Measurements from ENCODE around the gene TLE4. TPM values are rescaled to one million over a fixed set of nuclear protein-coding genes. Genes with fewer than 3 reads are reported as not detected.

TLE4 gene
- total and polyA plus RNA-seq, 2 of the 4 experiments (the other 2 are of a cell fraction) = 68.0 to 78.1 TPM

DNA sequence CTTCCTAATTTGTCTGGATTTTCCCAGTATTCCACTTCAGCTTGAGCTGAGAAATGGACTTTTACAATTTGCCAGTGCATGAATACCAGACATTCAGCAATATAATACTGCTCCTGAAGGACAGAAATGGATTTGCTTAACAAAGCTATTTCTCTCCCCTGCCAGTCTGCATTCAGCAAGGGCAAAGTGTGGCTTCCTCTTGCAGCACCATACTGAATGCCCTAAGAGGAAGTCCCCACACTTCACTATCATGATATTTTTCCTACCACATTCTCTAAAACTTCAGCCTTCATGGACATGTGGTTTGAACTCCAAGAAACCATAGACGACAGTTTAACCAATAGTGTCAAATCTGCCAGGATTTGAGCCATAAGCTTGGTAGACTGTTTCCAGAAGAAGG, 19.8 kb upstream of the TLE4 start:
- no peaks in the 10 kb centered on the region for H3K9me1 ChIP-seq (ENCODE audit: insufficient read depth, low read length)
- H3K23ac ChIP-seq (ENCODE audit: low read depth, low read length) = no peak overlapping the region
- no peak overlapping the region for H3K14ac ChIP-seq (replicated peaks; ENCODE audit: low read depth, low read length)
- H2AFZ ChIP-seq (replicated peaks; ENCODE audit: low read length, poor library complexity) = no peak overlapping the region
- H4K91ac ChIP-seq (ENCODE audit: insufficient read depth, low read depth, low read length) = no peak overlapping the region
- no peak overlapping the region for H4K5ac ChIP-seq (ENCODE audit: low read depth, low read length)
- H3K9ac ChIP-seq (ENCODE audit: low read depth, low read length) = no peak overlapping the region
- H3K79me1 ChIP-seq (ENCODE audit: low read depth in 1 of 2, low read length in 2 of 2) = no peaks in the 10 kb centered on the region
- no peak overlapping the region for H2BK15ac ChIP-seq (ENCODE audit: low read depth, low read length)
- intact Hi-C loops (cut with micrococcal nuclease) (no loop called here), dilution Hi-C loops (cut with HindIII; ENCODE audit: low sequenced_read_pairs, unreplicated experiment) (no loop called here), in situ Hi-C loops (cut with MboI; ENCODE audit: low sequenced_read_pairs) (loop anchor here (25.0 kb wide), 2 partner anchors 415 to 965 kb away; no protein-coding TSS in a partner anchor)
- BruUV-seq (replicated peaks) = no TSS peak
- POLR2A ChIA-PET (ENCODE audit: unreplicated experiment) = no interaction called here
- H2BK120ac ChIP-seq (ENCODE audit: low read depth, low read length) = no peak overlapping the region
- H3K4me1 ChIP-seq (ENCODE audit: control insufficient read depth, insufficient read depth, low read length) = no peaks in the 10 kb centered on the region
- H3K4ac ChIP-seq (ENCODE audit: low read depth, low read length) = no peak overlapping the region
- WGBS, 2 experiments (ENCODE audit: extremely low coverage in 2 of 2, insufficient read length in 1 of 2) = no CpG with 5 or more reads among the region's 1 CpG
- H2AK5ac ChIP-seq (ENCODE audit: low read depth, low read length) = no peak overlapping the region
- H2BK5ac ChIP-seq (ENCODE audit: low read depth, low read length, poor library complexity, severe bottlenecking) = no peak overlapping the region
- H4K20me1 ChIP-seq (ENCODE audit: insufficient read depth, low read length) = no peaks in the 10 kb centered on the region
- H4K8ac ChIP-seq (ENCODE audit: low read depth in 2 of 2, low read length in 2 of 2) = no peak overlapping the region
- H3K56ac ChIP-seq (ENCODE audit: extremely low read depth, insufficient read depth, low read length) = no peak overlapping the region
- H2BK20ac ChIP-seq (ENCODE audit: low read depth, low read length) = no peak overlapping the region
- H3K27ac ChIP-seq (ENCODE audit: insufficient read depth, low read length) = no peak overlapping the region
- H2AK9ac ChIP-seq (replicated peaks; ENCODE audit: low read depth, low read length, poor library complexity) = no peak overlapping the region
- DNase-seq = no peak
- no peak for TF ChIP-seq RAD21 (IDR thresholded peaks at IDR 0.05; ENCODE audit: low read length)
- TF ChIP-seq NFE2L2 (IDR thresholded peaks at IDR 0.05; ENCODE audit: low read depth, low read length) = no peak
- no peak for TF ChIP-seq RCOR1 (IDR thresholded peaks at IDR 0.05; ENCODE audit: insufficient replicate concordance, low read length)
- TF ChIP-seq, protein P1, sequence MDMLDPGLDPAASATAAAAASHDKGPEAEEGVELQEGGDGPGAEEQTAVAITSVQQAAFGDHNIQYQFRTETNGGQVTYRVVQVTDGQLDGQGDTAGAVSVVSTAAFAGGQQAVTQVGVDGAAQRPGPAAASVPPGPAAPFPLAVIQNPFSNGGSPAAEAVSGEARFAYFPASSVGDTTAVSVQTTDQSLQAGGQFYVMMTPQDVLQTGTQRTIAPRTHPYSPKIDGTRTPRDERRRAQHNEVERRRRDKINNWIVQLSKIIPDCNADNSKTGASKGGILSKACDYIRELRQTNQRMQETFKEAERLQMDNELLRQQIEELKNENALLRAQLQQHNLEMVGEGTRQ (IDR thresholded peaks at IDR 0.05; ENCODE audit: low read depth, low read length) = no peak
- TF ChIP-seq POLR2A (IDR thresholded peaks at IDR 0.05; ENCODE audit: low read depth, low read length) = no peak
- no peak for TF ChIP-seq MAFK (IDR thresholded peaks at IDR 0.05; ENCODE audit: low read depth, low read length)
- TF ChIP-seq MXI1 (IDR thresholded peaks at IDR 0.05; ENCODE audit: borderline replicate concordance, low read depth, low read length) = no peak
- no peak for TF ChIP-seq CEBPB (IDR thresholded peaks at IDR 0.05; ENCODE audit: low read depth, low read length)
- TF ChIP-seq BHLHE40 (IDR thresholded peaks at IDR 0.05; ENCODE audit: low read depth, low read length) = no peak
- TF ChIP-seq MAZ (IDR thresholded peaks at IDR 0.05; ENCODE audit: borderline replicate concordance, low read depth, low read length) = no peak
- TF ChIP-seq RFX5 (IDR thresholded peaks at IDR 0.05; ENCODE audit: low read depth, low read length) = no peak
- TF ChIP-seq, protein P2, sequence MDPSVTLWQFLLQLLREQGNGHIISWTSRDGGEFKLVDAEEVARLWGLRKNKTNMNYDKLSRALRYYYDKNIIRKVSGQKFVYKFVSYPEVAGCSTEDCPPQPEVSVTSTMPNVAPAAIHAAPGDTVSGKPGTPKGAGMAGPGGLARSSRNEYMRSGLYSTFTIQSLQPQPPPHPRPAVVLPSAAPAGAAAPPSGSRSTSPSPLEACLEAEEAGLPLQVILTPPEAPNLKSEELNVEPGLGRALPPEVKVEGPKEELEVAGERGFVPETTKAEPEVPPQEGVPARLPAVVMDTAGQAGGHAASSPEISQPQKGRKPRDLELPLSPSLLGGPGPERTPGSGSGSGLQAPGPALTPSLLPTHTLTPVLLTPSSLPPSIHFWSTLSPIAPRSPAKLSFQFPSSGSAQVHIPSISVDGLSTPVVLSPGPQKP (IDR thresholded peaks at IDR 0.05; ENCODE audit: borderline replicate concordance, low read depth, low read length) = no peak
- no peak for TF ChIP-seq SMC3 (IDR thresholded peaks at IDR 0.05; ENCODE audit: low read depth, low read length)
- TF ChIP-seq FOS (IDR thresholded peaks at IDR 0.05; ENCODE audit: low read depth, low read length) = no peak
- H3K4me2 ChIP-seq (ENCODE audit: low read depth, low read length) = no peak overlapping the region
- CTCF ChIA-PET = no interaction called here
- H3K18ac ChIP-seq (ENCODE audit: low read depth, low read length) = no peak overlapping the region
- H3K27me3 ChIP-seq (ENCODE audit: control insufficient read depth, insufficient read depth, low read length) = no peaks in the 10 kb centered on the region
- H3K36me3 ChIP-seq (ENCODE audit: control insufficient read depth, insufficient read depth, low read length) = no peaks in the 10 kb centered on the region
- 0 out of 2 replicates have a peak, but pooled peaks cover 3% of the 10 kb centered on the region for H3K9me3 ChIP-seq (ENCODE audit: control insufficient read depth, insufficient read depth, low read length)
- no peak for ATAC-seq (ENCODE audit: low read depth)
- no peak overlapping the region for H3K4me3 ChIP-seq (ENCODE audit: insufficient read depth, low read depth, low read length)

Measured in IMR-90 (cell line).